ENCODE data around the gene EMCN. TPM values are rescaled to one million over a fixed set of nuclear protein-coding genes. Genes with fewer than 3 reads are reported as not detected.

EMCN gene
- polyA plus RNA-seq, 3 donors: not detected

GRCh38 chr4:100359441-100359840 is 158.4 kb downstream of the EMCN start:
- Mint-ChIP-seq H3K4me1 (no peaks in the 10 kb centered on the region), H3K4me3 (no peak overlapping the region), H3K9me3 (peaks cover 0 to 22% (median 7%) of the 10 kb centered on the region in 7 donors), H3K36me3 (no peaks in the 10 kb centered on the region), H3K27ac (no peak overlapping the region), H3K27me3 (ENCODE audit: low read depth in 3 of 3) (no peaks in the 10 kb centered on the region)
- Histone ChIP-seq H3K27me3 (ENCODE audit: control insufficient read depth in 2 of 2, insufficient read depth in 2 of 2, low read length in 2 of 2) (no peaks in the 10 kb centered on the region), H3K27ac (ENCODE audit: low read depth in 1 of 2, low read length in 2 of 2) (no peak overlapping the region), H3K36me3 (replicated peaks in 1 of 2; ENCODE audit: control insufficient read depth in 1 of 2, insufficient read depth in 2 of 2, low read length in 2 of 2) (no peaks in the 10 kb centered on the region), H3K4me3 (replicated peaks in 1 of 3; ENCODE audit: low read depth in 2 of 3, low read length in 3 of 3) (no peak overlapping the region), H3K9ac (ENCODE audit: insufficient read depth, low read length, poor library complexity, severe bottlenecking) (no peak overlapping the region), H3K4me1 (ENCODE audit: control insufficient read depth in 1 of 2, insufficient read depth in 2 of 2, low read length in 2 of 2) (no peaks in the 10 kb centered on the region), H4K20me1 (ENCODE audit: insufficient read depth, low read length) (no peaks in the 10 kb centered on the region), H3K79me2 (ENCODE audit: insufficient read depth, low read length) (no peaks in the 10 kb centered on the region), H2AFZ (ENCODE audit: insufficient read depth, low read depth, low read length, poor library complexity, severe bottlenecking) (no peak overlapping the region), H3K4me2 (replicated peaks; ENCODE audit: extremely low read depth, low read length, poor library complexity, severe bottlenecking) (no peak overlapping the region), H3K9me3 (replicated peaks in 1 of 2; ENCODE audit: control insufficient read depth in 1 of 2, insufficient read depth in 1 of 2, low read length in 2 of 2) (peaks cover 0 to 18% of the 10 kb centered on the region in 2 donors)
- TF ChIP-seq CTCF (IDR thresholded peaks at IDR 0.05): no peak
- DNase-seq: no peak
- intact Hi-C loops (cut with micrococcal nuclease): no loop called here
- WGBS (ENCODE audit: insufficient coverage): no CpG with 5 or more reads among the region's 2 CpGs

GRCh38 chr4:100357542-100357941 is 160.3 kb downstream of the EMCN start:
- Histone ChIP-seq H3K4me3 (replicated peaks in 1 of 3; ENCODE audit: low read depth in 2 of 3, low read length in 3 of 3) (no peak overlapping the region), H2AFZ (ENCODE audit: insufficient read depth, low read depth, low read length, poor library complexity, severe bottlenecking) (no peak overlapping the region), H3K36me3 (replicated peaks in 1 of 2; ENCODE audit: control insufficient read depth in 1 of 2, insufficient read depth in 2 of 2, low read length in 2 of 2) (no peaks in the 10 kb centered on the region), H3K4me1 (ENCODE audit: control insufficient read depth in 1 of 2, insufficient read depth in 2 of 2, low read length in 2 of 2) (no peaks in the 10 kb centered on the region), H3K4me2 (replicated peaks; ENCODE audit: extremely low read depth, low read length, poor library complexity, severe bottlenecking) (no peak overlapping the region), H3K27me3 (ENCODE audit: control insufficient read depth in 2 of 2, insufficient read depth in 2 of 2, low read length in 2 of 2) (no peaks in the 10 kb centered on the region), H3K9ac (ENCODE audit: insufficient read depth, low read length, poor library complexity, severe bottlenecking) (no peak overlapping the region), H3K79me2 (ENCODE audit: insufficient read depth, low read length) (no peaks in the 10 kb centered on the region), H3K27ac (ENCODE audit: low read depth in 1 of 2, low read length in 2 of 2) (no peak overlapping the region), H4K20me1 (ENCODE audit: insufficient read depth, low read length) (no peaks in the 10 kb centered on the region), H3K9me3 (replicated peaks in 1 of 2; ENCODE audit: control insufficient read depth in 1 of 2, insufficient read depth in 1 of 2, low read length in 2 of 2) (peaks cover 0 to 21% of the 10 kb centered on the region in 2 donors)
- H3K27ac Mint-ChIP-seq: no peak overlapping the region
- no peaks in the 10 kb centered on the region for H3K27me3 Mint-ChIP-seq (ENCODE audit: low read depth in 3 of 3)
- no peaks in the 10 kb centered on the region for H3K36me3 Mint-ChIP-seq
- no peak for TF ChIP-seq CTCF (IDR thresholded peaks at IDR 0.05)
- intact Hi-C loops (cut with micrococcal nuclease): no loop called here
- no peaks in the 10 kb centered on the region for H3K4me1 Mint-ChIP-seq
- H3K4me3 Mint-ChIP-seq: no peak overlapping the region
- WGBS (ENCODE audit: insufficient coverage): no CpG with 5 or more reads among the region's 1 CpG
- no peak for DNase-seq
- H3K9me3 Mint-ChIP-seq: peaks cover 0 to 22% (median 7%) of the 10 kb centered on the region in 7 donors

All from CD14-positive monocyte (primary cell).